Uterus (tissue), 2 donors: ENCODE measurements around the gene GSK3A.
A peak's percentile ranks its signal among the peaks of the same experiment; 100 is the strongest.

Experiments
- POLR2A ChIP-seq, 2 donors: fragments of 450-650 bp; IDR thresholded peaks; one replicate each; pipeline ENCODE4 v1.6.1; 2016; ENCODE audit warnings: antibody characterized with exemption in 2 of 2, mild to moderate bottlenecking in 1 of 2, moderate library complexity in 1 of 2
- TF ChIP-seq, protein P1 (sequence below), 4 experiments: fragments of 200-600 bp in 2 of 4; fragments of 450-650 bp in 2 of 4; sonication (generic) in 2 of 4; IDR thresholded peaks; one replicate each; pipeline ENCODE4 v1.5.1; 2016 to 2019; ENCODE audit warnings: antibody characterized with exemption in 4 of 4, mild to moderate bottlenecking in 2 of 4, moderate library complexity in 1 of 4

DNA sequence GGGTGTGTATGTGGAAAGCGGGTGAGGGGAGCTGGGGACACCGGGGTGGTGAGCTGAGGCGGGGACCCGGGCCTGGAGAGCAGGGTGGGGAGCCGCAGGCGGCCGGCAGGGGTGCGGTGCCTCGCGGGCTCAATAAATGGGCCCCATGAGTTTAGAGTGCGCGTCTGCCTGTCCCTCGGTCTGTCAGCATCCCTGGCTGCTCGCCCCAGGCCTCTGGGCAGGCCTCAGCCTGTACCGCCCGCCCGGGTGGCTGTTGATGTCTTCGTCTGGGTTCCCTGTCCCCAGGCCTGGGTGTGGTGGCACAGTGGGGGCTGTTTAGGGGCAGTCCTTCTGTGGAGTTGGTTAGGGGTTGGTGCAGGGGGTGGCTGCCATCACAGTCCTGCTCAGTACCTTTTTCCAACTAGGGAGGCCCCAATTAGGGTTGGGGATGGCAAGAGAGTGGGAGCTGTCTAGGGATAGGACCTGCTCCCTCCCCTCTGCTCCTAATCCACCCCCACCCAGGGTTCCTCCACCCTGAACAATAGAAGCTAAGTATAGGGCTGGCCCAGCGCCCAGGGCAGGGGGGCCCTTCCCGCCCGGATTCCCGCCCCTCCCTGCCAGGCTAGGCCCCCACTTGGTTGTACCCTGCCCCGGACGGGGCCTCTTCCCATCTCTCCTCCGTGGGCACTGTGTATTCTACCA is 38.9 kb upstream of the GSK3A start:
- TF ChIP-seq, protein P1, sequence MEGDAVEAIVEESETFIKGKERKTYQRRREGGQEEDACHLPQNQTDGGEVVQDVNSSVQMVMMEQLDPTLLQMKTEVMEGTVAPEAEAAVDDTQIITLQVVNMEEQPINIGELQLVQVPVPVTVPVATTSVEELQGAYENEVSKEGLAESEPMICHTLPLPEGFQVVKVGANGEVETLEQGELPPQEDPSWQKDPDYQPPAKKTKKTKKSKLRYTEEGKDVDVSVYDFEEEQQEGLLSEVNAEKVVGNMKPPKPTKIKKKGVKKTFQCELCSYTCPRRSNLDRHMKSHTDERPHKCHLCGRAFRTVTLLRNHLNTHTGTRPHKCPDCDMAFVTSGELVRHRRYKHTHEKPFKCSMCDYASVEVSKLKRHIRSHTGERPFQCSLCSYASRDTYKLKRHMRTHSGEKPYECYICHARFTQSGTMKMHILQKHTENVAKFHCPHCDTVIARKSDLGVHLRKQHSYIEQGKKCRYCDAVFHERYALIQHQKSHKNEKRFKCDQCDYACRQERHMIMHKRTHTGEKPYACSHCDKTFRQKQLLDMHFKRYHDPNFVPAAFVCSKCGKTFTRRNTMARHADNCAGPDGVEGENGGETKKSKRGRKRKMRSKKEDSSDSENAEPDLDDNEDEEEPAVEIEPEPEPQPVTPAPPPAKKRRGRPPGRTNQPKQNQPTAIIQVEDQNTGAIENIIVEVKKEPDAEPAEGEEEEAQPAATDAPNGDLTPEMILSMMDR (IDR thresholded peaks at IDR 0.05) = peak in 1 of 4 experiments; percentile 21
- TF ChIP-seq POLR2A (IDR thresholded peaks at IDR 0.05) = peak in 1 of 2 donors; percentile 26
